ENCODE measurements around the gene TOP1.
"Not testable (repeated sequence)": the region's sequence is repeated elsewhere in the genome, so short reads cannot be mapped to it uniquely, and the experiment has no call there.

Gene TOP1

DNA sequence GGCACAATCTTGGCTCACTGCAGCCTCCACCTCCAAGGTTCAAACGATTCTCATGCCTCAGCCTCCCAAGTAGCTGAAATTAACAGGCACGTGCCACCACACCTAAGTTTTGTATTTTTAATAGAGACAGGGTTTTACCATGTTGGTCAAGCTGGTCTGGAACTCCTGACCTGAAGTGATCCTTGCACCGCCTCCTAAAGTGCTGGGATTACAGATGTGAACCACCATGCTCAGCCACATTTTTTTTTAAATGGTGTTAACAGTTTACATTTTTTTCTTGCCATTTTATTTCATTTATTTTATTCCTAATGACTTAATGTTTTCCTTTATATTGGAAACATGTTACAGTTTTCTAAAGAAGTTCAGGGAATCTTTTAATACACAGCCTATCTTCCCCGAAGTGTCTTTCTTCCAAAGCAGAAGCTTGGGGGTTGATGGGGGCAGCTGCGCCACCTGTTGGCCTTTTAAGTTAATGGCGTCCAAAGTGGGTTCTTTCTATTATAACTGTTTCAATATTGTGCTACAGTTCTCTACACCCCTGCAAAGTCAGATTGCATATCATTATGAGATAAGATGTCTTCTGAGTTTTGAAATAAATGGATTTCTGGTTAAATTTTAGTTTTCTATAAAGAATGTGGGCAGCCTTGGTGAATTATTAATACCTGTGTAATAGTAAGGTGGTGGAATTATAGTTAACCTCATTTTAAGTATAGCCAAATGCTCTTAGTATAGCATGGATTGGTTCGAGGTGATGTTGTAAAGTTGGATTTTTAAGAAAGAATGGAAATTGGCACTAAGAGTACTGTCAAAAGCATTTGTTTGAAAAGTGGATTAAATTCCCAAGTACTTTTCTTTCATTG lies 66.7 kb downstream of the TOP1 start:
- DNase-seq, result peak; percentile 59

DNA sequence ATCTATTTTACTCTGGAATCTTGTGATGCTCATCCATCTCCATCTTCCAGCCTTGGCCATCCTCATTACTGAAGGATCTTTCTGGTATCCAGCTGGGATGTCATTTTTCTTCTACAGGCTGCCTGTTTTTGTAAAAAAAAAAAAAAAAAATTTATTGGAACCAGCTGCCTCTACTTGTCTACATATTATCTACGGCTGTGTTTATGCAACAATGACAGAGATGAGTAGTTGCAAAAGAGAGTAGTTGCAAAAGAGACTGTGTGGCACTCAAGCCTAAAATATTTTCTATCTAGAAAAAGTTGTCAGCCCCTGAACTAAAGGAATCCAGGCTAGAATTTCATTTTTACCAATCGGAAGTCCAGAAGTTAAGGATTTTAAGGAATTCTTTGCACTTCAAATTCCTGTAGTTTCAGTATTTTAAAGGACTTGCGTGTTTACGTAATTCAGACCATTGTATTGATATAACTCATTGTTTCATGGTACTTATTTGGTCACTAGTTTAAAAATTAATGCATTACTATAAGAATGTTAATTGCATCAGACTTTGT lies 70.2 kb downstream of the TOP1 start:
- DNase-seq, result peak; percentile 82

DNA sequence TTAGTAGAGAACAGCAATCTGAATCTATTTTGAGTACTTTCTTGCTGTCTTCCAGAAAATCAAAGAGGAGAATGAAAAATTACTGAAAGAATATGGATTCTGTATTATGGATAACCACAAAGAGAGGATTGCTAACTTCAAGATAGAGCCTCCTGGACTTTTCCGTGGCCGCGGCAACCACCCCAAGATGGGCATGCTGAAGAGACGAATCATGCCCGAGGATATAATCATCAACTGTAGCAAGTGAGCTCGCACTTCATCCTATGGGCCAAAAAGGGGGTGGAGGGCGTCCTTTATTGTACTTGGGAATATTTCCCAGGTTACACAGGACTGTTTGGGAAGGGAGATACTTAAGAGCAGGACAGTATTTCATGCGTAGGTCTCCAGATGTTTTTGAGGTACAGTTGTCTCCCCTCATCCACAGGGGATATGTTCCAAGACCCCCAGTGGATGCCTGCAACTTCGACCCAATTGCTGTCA lies 71.4 kb downstream of the TOP1 start:
- peak; percentile 31 for DNase-seq

DNA sequence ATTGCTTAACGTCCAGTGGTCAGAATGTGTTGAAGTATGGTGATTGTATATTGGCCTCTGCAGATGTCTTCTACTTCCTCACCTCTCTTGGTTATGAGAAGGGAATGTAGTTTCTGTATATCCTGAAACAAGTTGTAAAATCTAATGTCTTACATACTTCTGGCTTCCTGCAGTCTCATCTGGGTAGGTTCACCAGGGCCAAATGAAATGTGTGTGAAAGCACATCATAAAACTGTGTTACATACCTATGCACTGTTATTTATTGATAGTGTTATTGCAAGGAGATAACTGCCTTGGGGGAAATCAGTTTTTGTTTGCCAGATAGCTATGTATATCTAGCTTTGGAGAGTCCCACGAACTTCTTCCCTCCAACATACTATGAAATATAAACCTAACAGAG lies 73.0 kb downstream of the TOP1 start:
- no peak for DNase-seq

DNA sequence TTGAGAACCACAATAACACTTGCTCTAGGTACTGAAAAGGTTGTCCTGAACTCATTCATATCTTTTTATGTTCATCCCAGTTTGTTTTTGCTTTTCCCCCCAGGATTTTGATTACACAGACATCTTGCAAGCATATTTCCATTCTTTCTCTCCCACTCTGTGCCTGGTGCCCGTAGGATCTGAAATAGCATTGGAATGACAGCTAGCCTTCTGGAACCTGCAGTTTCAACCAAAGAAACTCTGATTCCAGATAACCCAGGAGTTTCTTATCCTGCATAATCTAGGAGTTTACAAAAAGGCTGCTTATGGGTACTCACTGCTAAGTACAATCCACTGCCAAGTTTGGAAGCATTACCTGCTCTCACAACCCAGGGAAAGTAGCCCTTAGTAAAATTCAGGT lies 79.9 kb downstream of the TOP1 start:
- DNase-seq, result no peak

DNA sequence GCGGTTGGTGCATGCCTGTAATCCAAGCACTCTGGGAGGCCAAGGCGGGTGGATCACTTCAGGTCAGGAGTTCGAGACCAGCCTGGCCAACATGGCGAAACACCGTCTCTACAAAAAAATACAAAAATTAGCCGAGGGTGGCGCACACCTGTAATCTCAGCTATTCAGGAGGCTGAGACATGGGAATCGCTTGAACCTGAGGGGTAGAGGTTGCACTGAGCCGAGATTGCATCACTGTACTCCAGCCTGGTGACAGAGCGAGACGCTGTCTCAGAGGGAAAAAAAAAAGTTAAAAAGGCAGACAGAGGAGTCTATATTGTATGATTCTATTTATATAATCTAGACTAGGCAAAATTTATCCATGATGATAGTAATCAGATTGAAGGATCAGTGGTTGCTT lies 81.4 kb downstream of the TOP1 start:
- no peak for DNase-seq

DNA sequence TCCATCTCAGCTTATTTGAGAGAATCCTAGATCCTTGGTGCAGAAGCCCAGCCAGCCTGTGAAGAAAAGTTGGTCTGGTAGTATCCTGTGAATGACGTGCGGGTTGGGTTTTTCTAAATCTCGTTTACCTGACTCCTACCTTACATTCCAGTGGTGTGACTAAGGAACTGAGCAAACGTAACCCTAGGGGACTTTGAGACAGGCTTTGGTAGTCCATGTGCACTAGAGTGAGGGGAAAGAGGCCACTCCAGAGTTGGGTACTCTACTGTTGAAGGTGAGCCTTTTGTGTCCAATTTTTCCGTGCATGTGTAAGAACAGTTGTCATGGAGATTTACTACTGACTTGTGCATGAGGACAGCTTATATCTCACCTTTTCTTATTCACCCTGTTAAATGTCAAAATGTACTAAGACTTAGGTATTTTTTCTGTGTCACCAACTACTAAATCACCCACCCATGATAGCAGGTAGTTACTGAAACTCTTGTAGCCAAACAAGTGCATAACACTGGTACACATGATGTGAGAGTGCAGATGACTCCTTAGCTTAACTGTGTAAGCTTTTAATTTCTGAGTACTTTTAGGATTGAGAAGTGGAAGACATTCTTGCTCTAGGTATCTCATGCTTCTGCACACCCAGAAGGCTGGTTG lies 82.4 kb downstream of the TOP1 start:
- no peak for DNase-seq

DNA sequence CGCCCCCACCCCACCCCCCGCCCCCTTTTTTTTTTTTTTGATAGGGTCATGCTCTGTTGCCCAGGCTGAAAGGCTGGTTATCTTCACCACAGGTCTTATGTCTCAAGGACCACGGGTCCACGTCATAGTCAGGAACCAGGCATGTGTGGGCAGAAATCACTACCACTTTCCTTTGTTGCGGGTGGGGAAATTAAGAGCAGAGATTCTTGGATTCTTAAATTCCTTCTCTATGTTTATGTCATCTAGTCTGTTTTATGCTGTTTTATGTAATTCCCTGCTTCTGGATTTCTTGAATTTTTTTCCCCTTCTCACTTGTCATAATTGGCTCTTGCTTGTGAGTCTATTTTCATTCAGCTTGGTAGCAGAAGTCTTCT lies 82.9 kb downstream of the TOP1 start:
- DNase-seq, result no peak

DNA sequence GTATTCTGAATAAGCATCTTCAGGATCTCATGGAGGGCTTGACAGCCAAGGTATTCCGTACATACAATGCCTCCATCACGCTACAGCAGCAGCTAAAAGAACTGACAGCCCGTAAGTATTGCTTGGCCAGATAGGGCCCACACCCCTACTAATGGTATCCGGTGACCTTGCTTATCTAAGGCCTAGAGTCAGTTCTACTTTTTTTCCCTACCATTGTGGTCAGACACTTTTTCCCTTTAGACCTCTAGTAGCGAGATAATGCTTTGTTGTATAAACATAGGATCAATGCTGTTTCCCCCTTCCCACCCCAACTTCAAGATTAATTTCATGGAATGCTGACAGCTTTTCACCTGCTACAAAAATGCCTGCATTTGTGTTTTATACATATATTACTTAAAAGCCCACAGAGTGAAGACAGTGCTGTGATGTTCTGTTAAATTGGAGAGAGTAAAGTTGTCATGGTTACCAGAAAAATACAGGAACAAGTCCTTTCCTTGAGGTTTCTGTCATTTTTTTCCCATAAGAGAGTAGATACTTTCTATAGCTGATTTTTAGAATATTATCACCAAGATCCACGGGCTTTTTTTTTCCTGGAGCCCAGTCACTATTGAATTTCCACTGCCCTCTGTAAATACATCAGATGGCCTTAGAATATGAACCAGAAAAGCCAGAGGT lies 87.8 kb downstream of the TOP1 start:
- DNase-seq, result no peak

DNA sequence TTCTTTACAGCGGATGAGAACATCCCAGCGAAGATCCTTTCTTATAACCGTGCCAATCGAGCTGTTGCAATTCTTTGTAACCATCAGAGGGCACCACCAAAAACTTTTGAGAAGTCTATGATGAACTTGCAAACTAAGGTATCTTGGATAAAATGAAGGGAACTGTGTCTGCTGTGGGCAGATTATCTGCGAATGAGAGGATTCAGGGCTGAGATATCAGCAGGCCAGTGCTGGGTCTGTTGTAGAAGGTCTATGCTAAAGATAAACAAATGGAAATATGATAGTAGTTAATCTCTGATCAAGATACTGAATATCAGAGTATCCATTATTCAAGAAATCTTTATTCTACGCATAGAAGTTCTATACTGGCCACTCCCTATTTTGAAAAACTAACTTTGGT lies 89.5 kb downstream of the TOP1 start:
- not testable (repeated sequence) for DNase-seq

DNA sequence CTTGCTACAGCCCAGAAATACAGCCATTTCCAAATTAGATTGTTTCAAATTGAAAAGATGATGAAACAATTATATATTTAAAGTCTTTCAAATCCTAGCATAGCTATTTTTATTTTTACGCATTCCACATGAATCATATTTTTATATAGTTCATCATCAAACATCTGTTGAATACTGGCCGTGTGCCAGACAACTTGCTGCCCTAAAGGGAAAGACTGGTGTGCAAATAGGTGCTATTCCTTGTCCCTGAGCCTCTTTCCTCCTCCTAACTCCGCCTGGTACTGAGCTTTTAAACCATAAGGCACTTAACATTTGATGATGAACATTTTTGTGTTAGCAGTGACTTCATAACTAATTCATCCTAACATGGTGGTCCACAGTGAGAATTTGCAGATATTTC lies 90.0 kb downstream of the TOP1 start:
- DNase-seq, result no peak

DNA sequence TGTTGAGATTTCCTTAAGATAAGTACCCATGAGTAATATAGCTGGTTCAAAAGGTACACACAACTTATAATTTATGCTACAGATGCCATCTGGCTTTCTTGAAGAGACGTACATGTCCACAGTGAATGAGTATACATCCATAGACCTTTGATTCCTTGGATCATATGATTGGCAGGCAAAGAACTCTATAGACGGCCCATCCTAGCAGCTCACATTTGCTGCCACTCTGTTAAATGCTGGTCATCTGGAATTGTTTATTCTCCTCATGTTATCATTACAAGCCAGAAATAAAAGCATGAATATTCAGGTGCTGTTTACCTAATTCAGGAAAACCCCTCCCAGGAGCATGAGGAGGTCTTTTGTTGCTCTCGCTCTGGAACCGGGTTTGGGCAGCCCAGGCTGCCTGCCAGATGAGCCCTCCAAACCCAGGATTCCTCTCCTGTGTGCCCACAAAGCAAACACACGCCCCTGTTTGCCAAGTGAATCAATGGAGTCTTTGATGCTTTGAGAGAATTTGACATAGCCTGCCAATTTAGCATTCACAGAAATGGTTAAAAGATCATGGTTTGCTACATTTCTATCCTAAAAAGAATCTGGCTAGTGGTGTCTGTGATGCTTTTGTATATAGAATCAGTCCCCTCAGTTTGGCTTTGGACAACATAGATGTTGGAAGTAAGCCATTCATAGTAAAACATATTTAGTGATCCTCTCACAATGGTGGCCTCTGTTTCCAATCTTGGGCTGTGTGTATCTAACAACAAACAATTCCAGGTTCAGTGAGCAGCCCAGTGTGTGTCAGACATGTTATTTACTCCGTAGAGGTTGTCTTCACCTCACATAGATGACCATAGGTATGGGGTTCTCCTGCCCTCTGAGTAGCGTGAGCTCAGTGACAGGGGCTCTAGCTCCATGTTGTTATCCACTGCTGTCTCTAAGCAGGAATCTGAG lies 91.3 kb downstream of the TOP1 start:
- DNase-seq, result no peak

DNA sequence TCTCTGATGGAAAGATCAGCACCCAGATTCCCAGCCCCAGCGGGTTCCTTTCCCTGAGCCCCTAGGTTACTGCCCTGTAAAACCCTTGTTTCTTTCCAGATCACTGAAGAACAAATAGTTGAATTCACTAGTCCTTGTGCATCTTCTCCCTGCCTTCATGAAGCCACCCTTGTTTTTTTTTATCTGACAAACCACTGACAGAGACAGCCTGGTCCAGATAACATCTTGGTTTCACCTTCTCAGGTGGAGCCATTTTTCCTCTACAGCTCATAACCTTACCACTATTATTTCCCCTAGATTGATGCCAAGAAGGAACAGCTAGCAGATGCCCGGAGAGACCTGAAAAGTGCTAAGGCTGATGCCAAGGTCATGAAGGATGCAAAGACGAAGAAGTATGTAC lies 92.8 kb downstream of the TOP1 start:
- DNase-seq, result no peak

DNA sequence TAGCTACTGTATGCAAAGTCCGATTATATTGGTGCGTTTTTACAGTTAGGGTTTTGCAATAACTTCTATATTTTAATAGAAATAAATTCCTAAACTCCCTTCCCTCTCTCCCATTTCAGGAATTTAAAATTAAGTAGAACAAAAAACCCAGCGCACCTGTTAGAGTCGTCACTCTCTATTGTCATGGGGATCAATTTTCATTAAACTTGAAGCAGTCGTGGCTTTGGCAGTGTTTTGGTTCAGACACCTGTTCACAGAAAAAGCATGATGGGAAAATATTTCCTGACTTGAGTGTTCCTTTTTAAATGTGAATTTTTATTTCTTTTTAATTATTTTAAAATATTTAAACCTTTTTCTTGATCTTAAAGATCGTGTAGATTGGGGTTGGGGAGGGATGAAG lies 95.0 kb downstream of the TOP1 start:
- DNase-seq, result no peak

DNA sequence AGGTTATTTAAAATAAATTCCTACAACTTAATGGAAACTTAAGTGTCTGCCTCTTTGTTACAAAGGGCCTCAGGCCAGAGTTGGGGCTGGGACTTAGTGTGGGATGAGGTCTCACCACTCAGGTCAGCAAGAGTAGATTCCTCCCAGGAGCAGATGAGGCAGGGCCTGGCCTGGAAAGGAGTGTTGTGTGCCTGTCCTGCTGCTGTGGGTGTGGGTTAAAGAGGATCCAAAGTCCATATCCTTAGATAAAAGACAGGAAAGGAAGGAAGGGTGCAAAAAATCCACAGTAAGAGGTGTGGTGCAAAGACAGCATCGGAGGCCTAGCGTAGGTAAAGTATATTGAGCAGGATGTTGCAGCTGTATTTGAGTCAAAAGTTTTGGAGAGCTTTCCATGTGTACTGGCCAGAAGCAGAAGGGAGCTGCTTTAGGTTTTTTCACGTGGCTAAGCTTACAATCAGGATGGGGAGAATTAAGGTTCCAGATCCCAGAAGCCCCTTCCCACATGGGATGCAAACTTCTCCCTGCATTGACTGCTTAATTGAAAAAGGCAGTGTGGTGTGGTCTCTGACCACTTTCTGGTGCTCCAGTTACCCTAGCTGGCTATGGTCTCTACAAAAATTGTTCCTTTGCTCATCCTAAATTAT lies 96.0 kb downstream of the TOP1 start:
- DNase-seq, result no peak

DNA sequence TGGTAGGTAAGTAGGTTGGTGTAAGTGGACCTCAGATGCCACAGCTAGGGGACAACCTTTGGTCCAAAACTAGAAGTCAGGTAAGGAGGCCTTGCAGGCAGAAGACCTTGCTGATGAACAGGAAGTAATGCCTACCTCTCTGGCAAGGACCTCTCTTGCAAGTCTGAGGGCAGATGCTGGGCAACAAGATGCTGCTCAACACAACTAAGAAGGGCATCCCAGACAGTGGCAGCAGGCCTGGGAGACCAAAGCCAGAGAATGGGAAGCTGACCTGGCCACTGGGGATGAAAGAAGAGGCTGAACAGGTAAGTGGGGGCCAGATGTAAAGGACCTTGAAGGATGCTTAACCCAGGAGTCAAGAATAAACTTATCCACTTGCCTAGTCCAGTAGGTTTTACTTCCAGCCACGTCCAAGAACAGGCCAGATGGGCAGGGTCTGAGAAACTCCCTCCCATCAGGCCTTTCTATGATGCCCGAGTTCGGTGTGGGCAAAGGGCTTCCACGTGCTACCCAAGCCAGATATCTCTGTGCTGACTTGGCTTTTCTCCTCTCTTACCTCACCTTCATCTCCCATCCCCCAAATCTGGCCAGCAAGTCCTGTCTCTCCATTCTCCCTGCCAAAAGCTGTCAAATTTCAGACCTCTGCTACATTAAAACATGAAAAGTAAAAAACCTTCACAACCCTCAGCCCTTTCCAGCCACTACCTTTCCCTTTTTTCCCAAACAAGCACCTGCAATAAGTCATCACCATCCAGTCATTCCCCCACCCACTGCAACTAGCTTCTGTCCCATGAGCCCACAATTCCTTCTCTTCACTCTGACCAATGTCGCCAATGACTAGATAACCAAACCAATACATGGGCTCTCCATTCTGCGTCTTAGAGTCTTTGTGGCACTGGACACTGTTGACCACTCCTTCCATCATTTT lies 97.2 kb downstream of the TOP1 start:
- DNase-seq, result no peak

DNA sequence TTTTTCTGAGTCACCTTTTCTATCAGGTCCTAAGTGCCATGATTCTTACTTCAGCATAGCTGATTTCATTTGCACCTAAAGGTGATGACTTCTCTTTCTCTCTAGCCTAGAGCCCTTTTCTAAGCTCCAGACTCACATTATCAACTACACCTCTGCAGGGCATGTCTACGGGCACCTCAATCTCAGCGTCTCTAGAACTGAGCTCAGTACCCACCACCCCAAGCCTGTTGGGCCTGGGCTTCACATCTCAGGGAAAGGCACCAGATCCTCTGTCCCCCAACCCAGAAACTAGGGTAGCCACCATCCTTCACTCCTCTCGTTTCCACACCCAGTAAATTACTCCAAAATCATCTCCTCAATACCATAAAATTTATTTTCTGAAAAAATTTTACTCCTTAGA lies 98.1 kb downstream of the TOP1 start:
- DNase-seq, result no peak

DNA sequence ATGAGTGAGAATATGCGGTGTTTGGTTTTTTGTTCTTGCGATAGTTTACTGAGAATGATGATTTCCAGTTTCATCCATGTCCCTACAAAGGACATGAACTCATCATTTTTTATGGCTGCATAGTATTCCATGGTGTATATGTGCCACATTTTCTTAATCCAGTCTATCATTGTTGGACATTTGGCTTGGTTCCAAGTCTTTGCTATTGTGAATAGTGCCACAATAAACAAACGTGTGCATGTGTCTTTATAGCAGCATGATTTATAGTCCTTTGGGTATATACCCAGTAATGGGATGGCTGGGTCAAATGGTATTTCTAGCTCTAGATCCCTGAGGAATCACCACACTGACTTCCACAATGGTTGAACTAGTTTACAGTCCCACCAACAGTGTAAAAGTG lies 99.7 kb downstream of the TOP1 start:
- DNase-seq, result not testable (repeated sequence)

DNA sequence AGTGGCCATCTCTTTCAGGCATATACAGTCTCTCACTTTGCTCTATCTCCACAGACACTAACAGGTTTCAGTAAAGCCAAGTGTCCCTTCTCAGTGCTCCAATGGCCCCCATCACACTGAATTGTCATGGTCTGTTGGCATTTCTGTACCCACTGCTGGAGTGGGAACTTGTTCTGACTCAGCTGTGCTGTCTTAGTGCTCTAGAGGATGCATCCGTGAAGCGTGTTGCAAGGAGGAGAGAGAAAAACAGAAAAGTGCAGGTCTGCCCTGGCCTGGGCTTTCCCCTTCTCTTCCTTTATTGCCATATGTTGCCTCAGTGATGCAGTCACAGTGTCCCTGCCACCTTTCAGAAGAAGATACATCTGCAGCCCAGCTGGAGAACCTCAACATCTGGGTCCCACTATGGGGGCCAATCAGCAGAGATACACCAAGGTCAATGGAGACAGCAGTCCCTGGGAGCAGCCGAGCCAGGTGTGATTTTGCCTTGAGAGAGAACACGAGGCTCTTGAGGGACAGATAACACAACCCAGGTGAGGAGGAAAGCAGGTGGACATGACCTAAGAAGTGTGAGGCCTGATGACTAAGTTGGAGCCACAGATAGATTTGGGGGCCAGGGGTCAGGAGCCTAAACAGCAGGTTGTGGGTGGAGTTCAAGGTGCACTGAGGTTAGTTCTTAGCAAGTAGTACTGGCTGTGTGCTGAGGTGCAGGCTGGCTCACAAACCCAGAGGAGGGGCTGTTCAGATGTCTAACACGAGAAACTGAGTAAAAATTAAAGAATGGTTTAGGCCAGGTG lies 103.2 kb downstream of the TOP1 start:
- no peak for DNase-seq

DNA sequence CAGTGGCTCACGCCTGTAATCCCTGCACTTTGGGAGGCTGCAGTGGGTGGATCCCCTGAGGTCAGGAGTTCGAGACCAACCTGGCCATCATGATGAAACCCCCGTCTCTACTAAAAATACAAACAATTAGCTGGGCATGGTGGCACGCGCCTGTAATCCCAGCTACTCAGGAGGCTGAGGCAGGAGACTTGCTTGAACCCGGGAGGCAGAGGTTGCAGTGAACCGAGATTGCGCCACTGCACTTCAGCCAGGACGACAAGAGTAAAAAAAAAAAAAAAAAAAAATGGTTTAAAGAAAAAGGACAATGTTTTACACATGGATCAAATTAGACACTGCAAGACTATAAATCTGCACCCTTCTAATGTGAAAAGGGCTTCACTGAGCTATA lies 103.8 kb downstream of the TOP1 start:
- not testable (repeated sequence) for DNase-seq
